ENCODE measurements around the gene ASIC3. TPM values are rescaled to one million over a fixed set of nuclear protein-coding genes. Genes with fewer than 3 reads are reported as not detected.

ASIC3 gene
- total RNA-seq, 1 donor from 2014 or later, result 7.2 TPM

GRCh38 chr7:151003572-151003971 is 44.8 kb upstream of the ASIC3 start:
- H3K36me3 Mint-ChIP-seq, result no peaks in the 10 kb centered on the region
- no peak for DNase-seq (ENCODE audit: low spot score in 2 of 2, unreplicated experiment in 2 of 2)
- no peaks in the 10 kb centered on the region for H3K9me3 Mint-ChIP-seq
- H3K4me1 Mint-ChIP-seq, result peaks cover 10% of the 10 kb centered on the region
- H3K27me3 Mint-ChIP-seq (ENCODE audit: low read depth), result peaks cover 3% of the 10 kb centered on the region
- TF ChIP-seq CTCF (IDR thresholded peaks at IDR 0.05; ENCODE audit: unreplicated experiment), result no peak
- H3K4me3 Mint-ChIP-seq, result no peak overlapping the region
- H3K27ac Mint-ChIP-seq, result no peak overlapping the region

- no peak for DNase-seq (ENCODE audit: low spot score in 2 of 2, unreplicated experiment in 2 of 2)
- Mint-ChIP-seq H3K36me3 (no peaks in the 10 kb centered on the region), H3K4me1 (peaks cover 17% of the 10 kb centered on the region), H3K27ac (no peak overlapping the region), H3K9me3 (no peaks in the 10 kb centered on the region), H3K4me3 (no peak overlapping the region), H3K27me3 (ENCODE audit: low read depth) (peaks cover 3% of the 10 kb centered on the region)
- no peak for TF ChIP-seq CTCF (IDR thresholded peaks at IDR 0.05; ENCODE audit: unreplicated experiment)
Observed at GRCh38 chr7:151005566-151005965, 42.8 kb upstream of the ASIC3 start.

GRCh38 chr7:151006590-151007300 is 41.6 kb upstream of the ASIC3 start:
- H3K9me3 Mint-ChIP-seq, result no peaks in the 10 kb centered on the region
- H3K4me3 Mint-ChIP-seq, result no peak overlapping the region
- no peaks in the 10 kb centered on the region for H3K36me3 Mint-ChIP-seq
- peaks cover 5% of the 10 kb centered on the region for H3K27me3 Mint-ChIP-seq (ENCODE audit: low read depth)
- no peak for TF ChIP-seq CTCF (IDR thresholded peaks at IDR 0.05; ENCODE audit: unreplicated experiment)
- H3K27ac Mint-ChIP-seq, result no peak overlapping the region
- H3K4me1 Mint-ChIP-seq, result peaks cover 24% of the 10 kb centered on the region
- no peak for DNase-seq (ENCODE audit: low spot score in 2 of 2, unreplicated experiment in 2 of 2)

- Mint-ChIP-seq H3K9me3 (no peaks in the 10 kb centered on the region), H3K36me3 (no peaks in the 10 kb centered on the region), H3K27ac (no peak overlapping the region)
Observed at GRCh38 chr7:151007469-151007898, 40.8 kb upstream of the ASIC3 start.

GRCh38 chr7:151008143-151008510 is 40.2 kb upstream of the ASIC3 start:
- peaks cover 14% of the 10 kb centered on the region for H3K27me3 Mint-ChIP-seq (ENCODE audit: low read depth)
- peaks cover 26% of the 10 kb centered on the region for H3K4me1 Mint-ChIP-seq
- H3K9me3 Mint-ChIP-seq, result no peaks in the 10 kb centered on the region
- H3K27ac Mint-ChIP-seq, result peak overlapping the region; percentile 64
- DNase-seq (ENCODE audit: low spot score in 2 of 2, unreplicated experiment in 2 of 2), result no peak
- H3K4me3 Mint-ChIP-seq, result peak overlapping the region; percentile 56
- TF ChIP-seq CTCF (IDR thresholded peaks at IDR 0.05; ENCODE audit: unreplicated experiment), result no peak
- H3K36me3 Mint-ChIP-seq, result no peaks in the 10 kb centered on the region

More at GRCh38 chr7:151007469-151007898, 40.8 kb upstream of the ASIC3 start:
- TF ChIP-seq CTCF (IDR thresholded peaks at IDR 0.05; ENCODE audit: unreplicated experiment), result no peak
- peaks cover 10% of the 10 kb centered on the region for H3K27me3 Mint-ChIP-seq (ENCODE audit: low read depth)
- H3K4me3 Mint-ChIP-seq, result no peak overlapping the region
- no peak for DNase-seq (ENCODE audit: low spot score in 2 of 2, unreplicated experiment in 2 of 2)
- peaks cover 26% of the 10 kb centered on the region for H3K4me1 Mint-ChIP-seq

Measured in mesothelial cell of epicardium (in vitro differentiated cells).